K562 (cell line): ENCODE measurements around the gene WDR90. TPM values are rescaled to one million over a fixed set of nuclear protein-coding genes. Genes with fewer than 3 reads are reported as not detected.

ENCODE experiments used
- ATAC-seq: fragments of 200-7000 bp; cut with Tn5 transposase; 3 replicates; pipeline ENCODE4 v1.9.1; 2020; ENCODE audit warnings: moderate library complexity
- BruUV-seq: library from RNA; stranded (reverse); fragments of 400-500 nt; replicated peaks from 2 replicates; lab custom pipeline; 2021; lab: Mats Ljungman, UMichigan
- CTCF ChIA-PET: fragments of 300-600 bp; formaldehyde crosslinking; extraction: SDS; loops from one replicate; lab custom pipeline; 2021; ENCODE audit warnings: low intra/inter-chr PET ratio; lab: Yijun Ruan, JAX
- POLR2A ChIA-PET: fragments of 300-600, 350-650 bp; sonication (Branson Sonifier 250); formaldehyde crosslinking; extraction: SDS; loops from one replicate; lab custom pipeline; 2021; ENCODE audit warnings: antibody characterized with exemption, inconsistent platforms; lab: Yijun Ruan, JAX
- DNase-seq, 4 experiments: peaks; one replicate each; pipeline versions ENCODE4 v3.0.0 to v3.0.0-alpha.2; 2011 to 2018; ENCODE audit warnings: low spot score in 3 of 4, mixed read lengths in 3 of 4; ENCODE audit errors: extremely low read depth in 1 of 4
- FAIRE-seq: peaks from 2 replicates; lab custom pipeline; 2011; peaks lifted over from hg19 to GRCh38; lab: Jason Lieb, UNC
- H2AFZ ChIP-seq: 2 replicates; pipeline ENCODE4 v1.6.0; 2011; ENCODE audit warnings: low read depth, low read length, control low read depth, inconsistent platforms
- H3K27ac ChIP-seq: fragments of 200-600 bp; 3 replicates; pipeline ENCODE4 v1.8.0; 2011; ENCODE audit warnings: low read depth, mild to moderate bottlenecking, control low read depth, inconsistent platforms, low read length, moderate library complexity, mixed read lengths; ENCODE audit errors: extremely low read depth
- H3K27me3 ChIP-seq, 2 experiments: fragments of 300-600 bp in 1 of 2; 2 replicates in 1 of 2; 3 replicates in 1 of 2; pipeline versions ENCODE4 v1.6.0 to v1.8.0; 2011; ENCODE audit warnings: inconsistent platforms in 2 of 2, low read length in 2 of 2, mild to moderate bottlenecking in 1 of 2, mixed read lengths in 1 of 2, moderate library complexity in 1 of 2; ENCODE audit not compliant: control insufficient read depth in 2 of 2, insufficient read depth in 2 of 2
- H3K36me3 ChIP-seq: fragments of 300-600 bp; 3 replicates; pipeline ENCODE4 v1.8.0; 2011; ENCODE audit warnings: mild to moderate bottlenecking, low read length, inconsistent platforms; ENCODE audit not compliant: control insufficient read depth, insufficient read depth
- H3K4me1 ChIP-seq, 2 experiments: fragments of 200-600 bp in 1 of 2; replicated peaks in 1 of 2; 2 replicates in 1 of 2; 3 replicates in 1 of 2; pipeline versions ENCODE4 v1.5.1 to v1.8.0; 2011; ENCODE audit warnings: inconsistent platforms in 2 of 2, low read length in 2 of 2, mild to moderate bottlenecking in 1 of 2, mixed read lengths in 1 of 2, moderate library complexity in 1 of 2; ENCODE audit not compliant: control insufficient read depth in 2 of 2, insufficient read depth in 2 of 2
- H3K4me2 ChIP-seq: 2 replicates; pipeline ENCODE4 v1.6.1; 2011; ENCODE audit warnings: low read length, control low read depth, inconsistent platforms, mixed read lengths; ENCODE audit not compliant: insufficient read depth
- H3K4me3 ChIP-seq: fragments of 200-600 bp; sonication (generic), shearing (Covaris generic); 2 replicates; pipeline ENCODE4 v1.5.1; 2016; ENCODE audit warnings: control low read depth, inconsistent platforms
- H3K79me2 ChIP-seq: fragments of 200-600 bp; 3 replicates; pipeline ENCODE4 v1.8.0; 2011; ENCODE audit warnings: low read length, inconsistent platforms; ENCODE audit not compliant: control insufficient read depth, insufficient read depth
- H3K9ac ChIP-seq, 2 experiments: 2 replicates each; pipeline versions ENCODE4 v1.6.0 to v1.6.1; 2011; ENCODE audit warnings: low read depth in 2 of 2, low read length in 2 of 2, control low read depth in 1 of 2, inconsistent platforms in 1 of 2, mild to moderate bottlenecking in 1 of 2, mixed read lengths in 1 of 2; ENCODE audit not compliant: insufficient read depth in 1 of 2
- H3K9me1 ChIP-seq: one replicate; pipeline ENCODE4 v1.6.0; 2011; ENCODE audit warnings: inconsistent platforms, mild to moderate bottlenecking, low read length, moderate library complexity; ENCODE audit not compliant: control insufficient read depth, insufficient read depth
- H3K9me3 ChIP-seq: replicated peaks from 2 replicates; pipeline ENCODE4 v1.5.1; 2011; ENCODE audit warnings: low read depth, low read length, inconsistent platforms; ENCODE audit not compliant: control insufficient read depth, insufficient read depth
- H4K20me1 ChIP-seq: replicated peaks from 2 replicates; pipeline ENCODE4 v1.6.1; 2011; ENCODE audit warnings: low read length, inconsistent platforms, mixed read lengths; ENCODE audit not compliant: control insufficient read depth, insufficient read depth
- ATF7 ChIP-seq: fragments of 450-650 bp; IDR thresholded peaks from 2 replicates; pipeline ENCODE4 v1.7.1; 2014; ENCODE audit warnings: mild to moderate bottlenecking, moderate library complexity
- FOS ChIP-seq: IDR thresholded peaks from 3 replicates; pipeline ENCODE4 v1.6.1; 2011; ENCODE audit not compliant: insufficient read length; ENCODE audit errors: extremely low read depth
- FOXJ2 ChIP-seq: fragments of 200-800 bp; sonication (Bioruptor generic); IDR thresholded peaks from 2 replicates; pipeline ENCODE4 v1.6.1; 2016; ENCODE audit warnings: missing genetic modification characterization, missing compliant biosample characterization
- HCFC1 ChIP-seq: IDR thresholded peaks from 2 replicates; pipeline ENCODE4 v1.6.1; 2012; ENCODE audit warnings: low read depth, low read length, improper control_type of control experiment
- KDM4B ChIP-seq, 2 experiments: fragments of 450-650 bp in 1 of 2; sonication (generic) in 1 of 2; IDR thresholded peaks; 2 replicates each; pipeline ENCODE4 v1.6.1; 2016 to 2017; ENCODE audit warnings: borderline replicate concordance in 2 of 2, antibody characterized with exemption in 1 of 2, low read depth in 1 of 2, mild to moderate bottlenecking in 1 of 2
- KLF6 ChIP-seq: fragments of 250-450 bp; sonication (Bioruptor Pico); IDR thresholded peaks from 2 replicates; pipeline ENCODE4 v1.4.0; 2020; ENCODE audit warnings: mild to moderate bottlenecking, moderate library complexity, borderline replicate concordance
- STAG1 ChIP-seq: sonication (generic); formaldehyde crosslinking; IDR thresholded peaks from 2 replicates; pipeline ENCODE4 v1.5.0; 2020; ENCODE audit warnings: missing genetic modification reagents, borderline replicate concordance
- SUPT5H ChIP-seq: fragments of 450-650 bp; IDR thresholded peaks from 2 replicates; pipeline ENCODE4 v1.6.1; 2016
- ZNF133 ChIP-seq: fragments of 250-450 bp; sonication (Bioruptor Pico); IDR thresholded peaks from 2 replicates; pipeline ENCODE4 v1.4.0; 2020; ENCODE audit warnings: mild to moderate bottlenecking
- ZNF785 ChIP-seq: fragments of 250-450 bp; sonication (Bioruptor Pico); IDR thresholded peaks from 2 replicates; pipeline ENCODE4 v1.4.0; 2020; ENCODE audit warnings: mild to moderate bottlenecking
- ZSCAN32 ChIP-seq: fragments of 450-650 bp; formaldehyde crosslinking; IDR thresholded peaks from 2 replicates; pipeline ENCODE4 v1.4.0; 2020; ENCODE audit warnings: mild to moderate bottlenecking, moderate library complexity
- WGBS: fragments of 100-300 bp; shearing (Covaris generic); methylation state at CpG from one replicate; pipeline ENCODE4 v1.1.6; 2016; ENCODE audit warnings: low coverage, mixed read lengths; ENCODE audit not compliant: insufficient coverage; ENCODE audit errors: missing lambda C conversion rate; 5-methylcytosine and 5-hydroxymethylcytosine counted together
- in situ Hi-C: fragments of 300-500 bp; cut with MboI; formaldehyde crosslinking; loops from 4 replicates; pipeline ENCODE4 v1.15.0; 2018; ENCODE audit warnings: inconsistent platforms, mixed read lengths
- intact Hi-C: fragments of 100-400 bp; cut with micrococcal nuclease; formaldehyde crosslinking; loops from 2 replicates; pipeline ENCODE4 v1.14.2; 2022
- polyA plus RNA-seq, 8 experiments: library from polyadenylated mRNA; depleted of rRNA in 4 of 8; stranded (reverse) in 5 of 8; unstranded in 3 of 8; fragments of >200 nt; fragmentation: Nextera tagmentation in 2 of 8; fragmentation: Illumina TruSeq in 1 of 8; extraction: Ambion mirVana in 2 of 8; extraction: Trizol in 1 of 8; gene quantifications; 2 replicates each; pipeline versions ENCODE4 v1.2.1 to v1.2.3, GENCODE V29; 2011 to 2014; ENCODE audit warnings: inconsistent platforms in 1 of 8, missing spikeins in 1 of 8
- total RNA-seq, 7 experiments: library from RNA; depleted of rRNA in 6 of 7; stranded (reverse); fragments of >200 nt in 6 of 7; fragmentation: Illumina TruSeq in 2 of 7; extraction: Trizol in 2 of 7; gene quantifications; 2 replicates each; pipeline versions ENCODE4 v1.2.1 to v1.2.3, GENCODE V29; 2011 to 2021; ENCODE audit warnings: low replicate concordance in 1 of 7
- TF ChIP-seq, protein P1 (sequence below): fragments of 450-650 bp; IDR thresholded peaks from 2 replicates; pipeline ENCODE4 v1.7.1; 2018; ENCODE audit warnings: mild to moderate bottlenecking, low read depth; ENCODE audit not compliant: partially characterized antibody
- TF ChIP-seq, protein P2 (sequence below): sonication (generic); formaldehyde crosslinking; IDR thresholded peaks from 2 replicates; pipeline ENCODE4 v1.8.0; 2023; ENCODE audit warnings: mild to moderate bottlenecking, missing genetic modification reagents
- TF ChIP-seq, protein P3 (sequence below): fragments of 250-450 bp; sonication (Bioruptor Pico); IDR thresholded peaks from 2 replicates; pipeline ENCODE4 v1.5.0; 2020; ENCODE audit warnings: mild to moderate bottlenecking

Gene WDR90
- total and polyA plus RNA-seq, 9 of the 15 experiments (the other 6 are each of a cell fraction or from before 2014, with no cell fraction given): 0.44 to 12.6 (median 3.3) TPM

DNA sequence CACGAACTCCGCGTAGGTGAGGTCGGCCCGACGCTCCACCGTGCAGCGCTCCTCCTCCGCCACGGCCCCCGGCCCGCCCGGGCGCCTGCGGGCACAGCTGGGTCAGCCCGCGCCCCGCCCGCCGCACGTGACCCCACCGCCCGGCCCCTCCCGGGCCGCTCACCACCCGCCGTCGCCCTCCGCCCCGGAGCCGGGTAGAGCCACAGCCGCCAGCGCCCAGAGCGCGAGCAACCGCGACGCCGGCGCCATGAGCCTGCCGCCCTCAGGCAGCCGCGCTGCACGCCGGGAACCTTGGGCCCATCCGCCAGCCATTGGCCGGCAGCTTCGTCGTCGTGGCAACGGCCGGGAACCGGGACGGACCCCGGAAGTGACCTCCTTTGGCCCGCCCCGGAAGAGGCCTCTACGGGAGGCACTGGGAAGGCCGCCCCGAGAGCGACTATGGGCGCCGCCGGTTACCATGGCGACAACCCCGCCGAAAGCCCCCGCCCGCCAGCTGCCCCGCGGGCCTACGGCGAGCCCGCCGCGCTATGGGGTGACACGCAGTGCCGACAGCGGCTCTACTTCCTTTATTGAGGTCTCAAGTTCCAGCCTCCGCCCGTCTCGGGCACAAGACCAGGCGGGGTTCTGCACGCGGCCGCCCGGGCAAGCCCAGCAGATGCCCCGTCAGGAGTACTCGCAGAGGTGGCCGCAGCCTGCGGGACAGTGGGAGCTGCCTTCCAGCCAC, 35.1 kb downstream of the WDR90 start, which contains the start of gene JMJD8:
Gene JMJD8, minus strand, starts transcription at position 264 of the 724 bp plus-strand sequence. Its CDS starts 15 bp downstream, at position 249.
- ChIA-PET CTCF (no interaction called here), POLR2A (interaction anchor here (0.6 to 0.8 kb wide), 5 partner anchors 9 to 442 kb away, joined by 3 to 6 read pairs (median 3); partner anchors contain the start of gene RHBDL1)
- WGBS: 17% methylated on average over 42 of the region's 91 CpGs
- in situ Hi-C loops: no loop called here
- H3K9me1 ChIP-seq: peaks cover 13% of the 10 kb centered on the region
- H3K4me2 ChIP-seq: peak within 1 kb of the TSS; percentile 75
- peak; percentile 76 for ATAC-seq
- no peaks in the 10 kb centered on the region for H3K27me3 ChIP-seq
- peaks cover 27 to 96% of the 10 kb centered on the region in 2 experiments for H3K4me1 ChIP-seq
- peak; percentile 92 for FAIRE-seq
- peak within 1 kb of the TSS; percentile 71 to 98 for H3K9ac ChIP-seq
- H3K36me3 ChIP-seq: peaks cover 66% of the 10 kb centered on the region
- peaks cover 47% of the 10 kb centered on the region for H3K79me2 ChIP-seq
- intact Hi-C loops: loop anchor here (5.0 kb wide), 1 partner anchor 287 kb away; the partner anchor contains the start of gene NME4
- peaks cover 21% of the 10 kb centered on the region for H4K20me1 ChIP-seq
- peak within 1 kb of the TSS; percentile 88 for H3K27ac ChIP-seq
- H2AFZ ChIP-seq: peak within 1 kb of the TSS; percentile 24; the same call in 1 of the 2 replicates
- H3K4me3 ChIP-seq: peak within 1 kb of the TSS; percentile 98
- no TSS peak for BruUV-seq
- DNase-seq: peak; percentile 83 to 97 (median 90)
- no peaks in the 10 kb centered on the region for H3K9me3 ChIP-seq
- TF ChIP-seq, protein P1, sequence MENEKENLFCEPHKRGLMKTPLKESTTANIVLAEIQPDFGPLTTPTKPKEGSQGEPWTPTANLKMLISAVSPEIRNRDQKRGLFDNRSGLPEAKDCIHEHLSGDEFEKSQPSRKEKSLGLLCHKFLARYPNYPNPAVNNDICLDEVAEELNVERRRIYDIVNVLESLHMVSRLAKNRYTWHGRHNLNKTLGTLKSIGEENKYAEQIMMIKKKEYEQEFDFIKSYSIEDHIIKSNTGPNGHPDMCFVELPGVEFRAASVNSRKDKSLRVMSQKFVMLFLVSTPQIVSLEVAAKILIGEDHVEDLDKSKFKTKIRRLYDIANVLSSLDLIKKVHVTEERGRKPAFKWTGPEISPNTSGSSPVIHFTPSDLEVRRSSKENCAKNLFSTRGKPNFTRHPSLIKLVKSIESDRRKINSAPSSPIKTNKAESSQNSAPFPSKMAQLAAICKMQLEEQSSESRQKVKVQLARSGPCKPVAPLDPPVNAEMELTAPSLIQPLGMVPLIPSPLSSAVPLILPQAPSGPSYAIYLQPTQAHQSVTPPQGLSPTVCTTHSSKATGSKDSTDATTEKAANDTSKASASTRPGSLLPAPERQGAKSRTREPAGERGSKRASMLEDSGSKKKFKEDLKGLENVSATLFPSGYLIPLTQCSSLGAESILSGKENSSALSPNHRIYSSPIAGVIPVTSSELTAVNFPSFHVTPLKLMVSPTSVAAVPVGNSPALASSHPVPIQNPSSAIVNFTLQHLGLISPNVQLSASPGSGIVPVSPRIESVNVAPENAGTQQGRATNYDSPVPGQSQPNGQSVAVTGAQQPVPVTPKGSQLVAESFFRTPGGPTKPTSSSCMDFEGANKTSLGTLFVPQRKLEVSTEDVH: peak; percentile 81
- TF ChIP-seq STAG1 (no peak), KDM4B (IDR thresholded peaks at IDR 0.05; ENCODE audit: borderline replicate concordance in 2 of 2, low read depth in 1 of 2) (peak in 1 of 2 experiments; percentile 43; a peak in 1 of 4 replicates), ATF7 (peak; percentile 75), SUPT5H (peak; percentile 25), FOXJ2 (tag) (no peak), ZSCAN32 (no peak), ZNF785 (CRISPR knock-in tag) (no peak), ZNF133 (CRISPR knock-in tag) (no peak), HCFC1 (peak; percentile 71), KLF6 (CRISPR knock-in tag) (no peak), FOS (no peak)
- TF ChIP-seq, protein P2, sequence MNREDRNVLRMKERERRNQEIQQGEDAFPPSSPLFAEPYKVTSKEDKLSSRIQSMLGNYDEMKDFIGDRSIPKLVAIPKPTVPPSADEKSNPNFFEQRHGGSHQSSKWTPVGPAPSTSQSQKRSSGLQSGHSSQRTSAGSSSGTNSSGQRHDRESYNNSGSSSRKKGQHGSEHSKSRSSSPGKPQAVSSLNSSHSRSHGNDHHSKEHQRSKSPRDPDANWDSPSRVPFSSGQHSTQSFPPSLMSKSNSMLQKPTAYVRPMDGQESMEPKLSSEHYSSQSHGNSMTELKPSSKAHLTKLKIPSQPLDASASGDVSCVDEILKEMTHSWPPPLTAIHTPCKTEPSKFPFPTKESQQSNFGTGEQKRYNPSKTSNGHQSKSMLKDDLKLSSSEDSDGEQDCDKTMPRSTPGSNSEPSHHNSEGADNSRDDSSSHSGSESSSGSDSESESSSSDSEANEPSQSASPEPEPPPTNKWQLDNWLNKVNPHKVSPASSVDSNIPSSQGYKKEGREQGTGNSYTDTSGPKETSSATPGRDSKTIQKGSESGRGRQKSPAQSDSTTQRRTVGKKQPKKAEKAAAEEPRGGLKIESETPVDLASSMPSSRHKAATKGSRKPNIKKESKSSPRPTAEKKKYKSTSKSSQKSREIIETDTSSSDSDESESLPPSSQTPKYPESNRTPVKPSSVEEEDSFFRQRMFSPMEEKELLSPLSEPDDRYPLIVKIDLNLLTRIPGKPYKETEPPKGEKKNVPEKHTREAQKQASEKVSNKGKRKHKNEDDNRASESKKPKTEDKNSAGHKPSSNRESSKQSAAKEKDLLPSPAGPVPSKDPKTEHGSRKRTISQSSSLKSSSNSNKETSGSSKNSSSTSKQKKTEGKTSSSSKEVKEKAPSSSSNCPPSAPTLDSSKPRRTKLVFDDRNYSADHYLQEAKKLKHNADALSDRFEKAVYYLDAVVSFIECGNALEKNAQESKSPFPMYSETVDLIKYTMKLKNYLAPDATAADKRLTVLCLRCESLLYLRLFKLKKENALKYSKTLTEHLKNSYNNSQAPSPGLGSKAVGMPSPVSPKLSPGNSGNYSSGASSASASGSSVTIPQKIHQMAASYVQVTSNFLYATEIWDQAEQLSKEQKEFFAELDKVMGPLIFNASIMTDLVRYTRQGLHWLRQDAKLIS (CRISPR knock-in tag): no peak
- TF ChIP-seq, protein P3, sequence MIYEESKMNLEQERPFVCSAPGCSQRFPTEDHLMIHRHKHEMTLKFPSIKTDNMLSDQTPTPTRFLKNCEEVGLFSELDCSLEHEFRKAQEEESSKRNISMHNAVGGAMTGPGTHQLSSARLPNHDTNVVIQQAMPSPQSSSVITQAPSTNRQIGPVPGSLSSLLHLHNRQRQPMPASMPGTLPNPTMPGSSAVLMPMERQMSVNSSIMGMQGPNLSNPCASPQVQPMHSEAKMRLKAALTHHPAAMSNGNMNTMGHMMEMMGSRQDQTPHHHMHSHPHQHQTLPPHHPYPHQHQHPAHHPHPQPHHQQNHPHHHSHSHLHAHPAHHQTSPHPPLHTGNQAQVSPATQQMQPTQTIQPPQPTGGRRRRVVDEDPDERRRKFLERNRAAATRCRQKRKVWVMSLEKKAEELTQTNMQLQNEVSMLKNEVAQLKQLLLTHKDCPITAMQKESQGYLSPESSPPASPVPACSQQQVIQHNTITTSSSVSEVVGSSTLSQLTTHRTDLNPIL (CRISPR knock-in tag): no peak
